HEK293 (cell line): ENCODE results near the gene ZC3H18.

Source experiments
- CTCF ChIP-seq: fragments of 450-650 bp; formaldehyde crosslinking; IDR thresholded peaks from 2 replicates; pipeline ENCODE4 v1.5.1; 2016; ENCODE audit warnings: missing biosample characterization, missing genetic modification characterization
- GFI1B ChIP-seq: fragments of 450-650 bp; formaldehyde crosslinking; IDR thresholded peaks from 2 replicates; pipeline ENCODE4 v1.5.1; 2016; ENCODE audit warnings: missing biosample characterization, missing genetic modification characterization
- GLI2 ChIP-seq: fragments of 450-650 bp; formaldehyde crosslinking; IDR thresholded peaks from 2 replicates; pipeline ENCODE4; 2017; ENCODE audit warnings: missing biosample characterization, missing genetic modification characterization, low read depth, borderline replicate concordance
- HOXD13 ChIP-seq: sonication (generic); formaldehyde crosslinking; IDR thresholded peaks from 2 replicates; pipeline ENCODE4 v1.8.0; 2022; ENCODE audit warnings: missing genetic modification reagents, borderline replicate concordance
- PRDM2 ChIP-seq: fragments of 450-650 bp; formaldehyde crosslinking; IDR thresholded peaks from 2 replicates; pipeline ENCODE4 v1.5.1; 2016; ENCODE audit warnings: missing biosample characterization, missing genetic modification characterization, borderline replicate concordance
- TCF7L2 ChIP-seq: IDR thresholded peaks from 2 replicates; pipeline ENCODE4 v1.6.1; 2011; ENCODE audit warnings: low read depth, mild to moderate bottlenecking, inconsistent platforms, low read length, moderate library complexity, borderline replicate concordance
- YY1 ChIP-seq: fragments of 450-650 bp; formaldehyde crosslinking; IDR thresholded peaks from 2 replicates; pipeline ENCODE4 v1.5.1; 2018; ENCODE audit warnings: missing biosample characterization, missing genetic modification characterization
- ZBTB7A ChIP-seq: fragments of 450-650 bp; formaldehyde crosslinking; IDR thresholded peaks from 2 replicates; pipeline ENCODE4 v1.5.1; 2016; ENCODE audit warnings: low read depth, missing biosample characterization, missing genetic modification characterization
- ZEB2 ChIP-seq: fragments of 450-650 bp; formaldehyde crosslinking; IDR thresholded peaks from 2 replicates; pipeline ENCODE4 v1.5.1; 2016; ENCODE audit warnings: missing biosample characterization, missing genetic modification characterization
- ZFP41 ChIP-seq: fragments of 450-650 bp; formaldehyde crosslinking; IDR thresholded peaks from 2 replicates; pipeline ENCODE4 v1.5.1; 2016; ENCODE audit warnings: missing biosample characterization, missing genetic modification characterization, borderline replicate concordance
- ZNF112 ChIP-seq: fragments of 450-650 bp; formaldehyde crosslinking; IDR thresholded peaks from 2 replicates; pipeline ENCODE4 v1.5.0; 2017; ENCODE audit warnings: missing biosample characterization, missing genetic modification characterization
- ZNF202 ChIP-seq: fragments of 450-650 bp; formaldehyde crosslinking; IDR thresholded peaks from 2 replicates; pipeline ENCODE4 v1.5.1; 2016; ENCODE audit warnings: missing biosample characterization, missing genetic modification characterization, borderline replicate concordance
- ZNF214 ChIP-seq: fragments of 450-650 bp; formaldehyde crosslinking; IDR thresholded peaks from 2 replicates; pipeline ENCODE4 v1.5.1; 2017; ENCODE audit warnings: missing biosample characterization, mild to moderate bottlenecking, missing genetic modification characterization, borderline replicate concordance
- ZNF248 ChIP-seq: fragments of 450-650 bp; formaldehyde crosslinking; IDR thresholded peaks from 2 replicates; pipeline ENCODE4 v1.5.1; 2017; ENCODE audit warnings: missing biosample characterization, missing genetic modification characterization
- ZNF280D ChIP-seq: fragments of 450-650 bp; formaldehyde crosslinking; IDR thresholded peaks from 2 replicates; pipeline ENCODE4 v1.5.1; 2016; ENCODE audit warnings: missing biosample characterization, missing genetic modification characterization
- ZNF302 ChIP-seq: fragments of 450-650 bp; formaldehyde crosslinking; IDR thresholded peaks from 2 replicates; pipeline ENCODE4 v1.5.1; 2016; ENCODE audit warnings: missing biosample characterization, missing genetic modification characterization, low read depth
- ZNF366 ChIP-seq: fragments of 450-650 bp; formaldehyde crosslinking; conservative IDR thresholded peaks from 2 replicates; pipeline ENCODE4 v1.5.1; 2016; ENCODE audit warnings: missing biosample characterization, missing genetic modification characterization
- ZNF37A ChIP-seq: fragments of 450-650 bp; IDR thresholded peaks from 2 replicates; pipeline ENCODE4 v1.5.1; 2018; ENCODE audit warnings: missing biosample characterization, missing genetic modification characterization
- ZNF394 ChIP-seq: fragments of 450-650 bp; formaldehyde crosslinking; IDR thresholded peaks from 2 replicates; pipeline ENCODE4 v1.5.1; 2016; ENCODE audit warnings: missing biosample characterization, missing genetic modification characterization, mild to moderate bottlenecking, moderate library complexity, borderline replicate concordance
- ZNF426 ChIP-seq: fragments of 450-650 bp; formaldehyde crosslinking; IDR thresholded peaks from 2 replicates; pipeline ENCODE4 v1.5.1; 2017; ENCODE audit warnings: missing biosample characterization, missing genetic modification characterization, mild to moderate bottlenecking, inconsistent platforms, moderate library complexity
- ZNF510 ChIP-seq: fragments of 450-650 bp; formaldehyde crosslinking; IDR thresholded peaks from 2 replicates; pipeline ENCODE4 v1.5.1; 2018; ENCODE audit warnings: mild to moderate bottlenecking, missing genetic modification characterization, missing biosample characterization; ENCODE audit not compliant: insufficient replicate concordance
- ZNF521 ChIP-seq: fragments of 450-650 bp; formaldehyde crosslinking; IDR thresholded peaks from 2 replicates; pipeline ENCODE4 v1.5.1; 2017; ENCODE audit warnings: missing biosample characterization, mild to moderate bottlenecking, missing genetic modification characterization
- ZNF529 ChIP-seq: fragments of 450-650 bp; formaldehyde crosslinking; IDR thresholded peaks from 2 replicates; pipeline ENCODE4 v1.5.1; 2017; ENCODE audit warnings: missing genetic modification characterization, missing biosample characterization; ENCODE audit not compliant: insufficient replicate concordance
- ZNF548 ChIP-seq: fragments of 450-650 bp; formaldehyde crosslinking; IDR thresholded peaks from 2 replicates; pipeline ENCODE4 v1.5.1; 2016; ENCODE audit warnings: missing biosample characterization, missing genetic modification characterization
- ZNF555 ChIP-seq: fragments of 450-650 bp; formaldehyde crosslinking; conservative IDR thresholded peaks from 2 replicates; pipeline ENCODE4 v1.5.1; 2017; ENCODE audit warnings: missing biosample characterization, mild to moderate bottlenecking, missing genetic modification characterization, inconsistent platforms
- ZNF558 ChIP-seq: fragments of 450-650 bp; formaldehyde crosslinking; IDR thresholded peaks from 2 replicates; pipeline ENCODE4 v1.5.1; 2016; ENCODE audit warnings: missing biosample characterization, missing genetic modification characterization
- ZNF677 ChIP-seq: fragments of 450-650 bp; IDR thresholded peaks from 2 replicates; pipeline ENCODE4 v1.5.0; 2018; ENCODE audit warnings: missing biosample characterization, mild to moderate bottlenecking, missing genetic modification characterization, moderate library complexity
- TF ChIP-seq, protein P1 (sequence below): fragments of 450-650 bp; formaldehyde crosslinking; IDR thresholded peaks from 2 replicates; pipeline ENCODE4 v1.5.1; 2016; ENCODE audit warnings: missing biosample characterization, missing genetic modification characterization

ZC3H18 gene

DNA sequence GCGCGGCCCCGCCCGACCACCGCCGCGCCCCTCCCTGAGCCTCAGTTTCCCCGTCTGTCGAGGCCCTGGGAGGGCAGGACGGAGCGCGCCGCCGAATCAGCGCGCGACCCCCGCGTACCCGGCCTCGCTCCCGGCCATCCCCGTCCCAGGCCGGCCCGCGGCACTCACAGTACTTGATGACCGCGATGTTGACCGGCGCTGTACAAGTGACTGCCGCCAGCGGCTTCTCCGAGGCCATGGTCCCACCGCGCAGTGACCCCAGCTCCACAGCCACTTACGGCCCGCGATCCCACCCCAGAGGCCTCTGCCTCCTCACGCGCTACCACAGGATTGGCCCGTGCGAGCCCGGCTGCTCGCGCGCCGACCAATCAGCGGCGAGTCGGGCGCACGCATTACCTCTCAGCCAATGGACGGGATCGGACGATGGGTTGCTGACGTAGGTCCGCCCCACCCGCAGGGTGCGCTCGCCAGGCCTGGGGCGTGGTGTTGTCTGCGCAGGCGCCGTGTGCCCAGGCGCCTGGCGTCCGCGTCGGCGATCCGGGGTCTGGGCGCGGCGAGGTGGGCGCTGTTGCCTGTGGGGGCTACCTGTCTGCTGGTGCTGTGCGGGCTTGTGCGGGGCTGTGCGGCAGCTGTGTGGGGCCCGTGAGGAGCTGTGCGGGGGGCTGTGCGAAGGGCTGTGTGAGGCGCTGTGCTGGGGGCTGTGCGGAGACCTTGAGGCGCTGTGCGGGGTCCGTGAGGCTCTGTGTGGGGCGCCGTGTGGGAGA is 92.8 kb downstream of the ZC3H18 start, which contains the start of gene MVD (continued):
- TF ChIP-seq ZNF214 (tag by site-specific recombination) (no peak), TCF7L2 (no peak), PRDM2 (tag by site-specific recombination) (no peak), ZNF521 (tag by site-specific recombination) (no peak), GLI2 (tag by site-specific recombination) (no peak), ZNF558 (tag by site-specific recombination) (no peak), ZEB2 (tag by site-specific recombination) (no peak), ZNF677 (no peak), ZNF510 (tag by site-specific recombination) (no peak), ZNF202 (tag by site-specific recombination) (no peak), ZNF426 (tag by site-specific recombination) (no peak), GFI1B (no peak), ZNF248 (no peak), HOXD13 (no peak), ZNF280D (tag by site-specific recombination) (no peak), ZFP41 (tag by site-specific recombination) (no peak), ZBTB7A (peak; percentile 72; the same call in 1 of the 2 replicates), ZNF529 (no peak), ZNF112 (tag by site-specific recombination) (no peak), YY1 (0 out of 2 replicates have a peak, but pooled peaks have one; percentile 46), ZNF394 (tag by site-specific recombination) (no peak), ZNF302 (tag by site-specific recombination) (no peak), ZNF555 (tag by site-specific recombination) (no peak), ZNF548 (tag by site-specific recombination) (no peak), ZNF366 (tag by site-specific recombination) (no peak), ZNF37A (no peak), CTCF (tag by site-specific recombination) (peak; percentile 95)
- TF ChIP-seq, protein P1, sequence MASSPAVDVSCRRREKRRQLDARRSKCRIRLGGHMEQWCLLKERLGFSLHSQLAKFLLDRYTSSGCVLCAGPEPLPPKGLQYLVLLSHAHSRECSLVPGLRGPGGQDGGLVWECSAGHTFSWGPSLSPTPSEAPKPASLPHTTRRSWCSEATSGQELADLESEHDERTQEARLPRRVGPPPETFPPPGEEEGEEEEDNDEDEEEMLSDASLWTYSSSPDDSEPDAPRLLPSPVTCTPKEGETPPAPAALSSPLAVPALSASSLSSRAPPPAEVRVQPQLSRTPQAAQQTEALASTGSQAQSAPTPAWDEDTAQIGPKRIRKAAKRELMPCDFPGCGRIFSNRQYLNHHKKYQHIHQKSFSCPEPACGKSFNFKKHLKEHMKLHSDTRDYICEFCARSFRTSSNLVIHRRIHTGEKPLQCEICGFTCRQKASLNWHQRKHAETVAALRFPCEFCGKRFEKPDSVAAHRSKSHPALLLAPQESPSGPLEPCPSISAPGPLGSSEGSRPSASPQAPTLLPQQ (tag by site-specific recombination) = peak; percentile 86; the same call in 1 of the 2 replicates
